Uterus (tissue), 2 donors: ENCODE measurements around the gene KMT5B.

Experiments
- CTCF ChIP-seq, 4 experiments: fragments of 200-600 bp in 2 of 4; fragments of 450-650 bp in 2 of 4; sonication (generic) in 2 of 4; IDR thresholded peaks; one replicate each; pipeline ENCODE4 v1.5.1; 2016 to 2019; ENCODE audit warnings: antibody characterized with exemption in 4 of 4, mild to moderate bottlenecking in 2 of 4, moderate library complexity in 1 of 4
- POLR2A ChIP-seq, 2 donors: fragments of 450-650 bp; IDR thresholded peaks; one replicate each; pipeline ENCODE4 v1.6.1; 2016; ENCODE audit warnings: antibody characterized with exemption in 2 of 2, mild to moderate bottlenecking in 1 of 2, moderate library complexity in 1 of 2

DNA sequence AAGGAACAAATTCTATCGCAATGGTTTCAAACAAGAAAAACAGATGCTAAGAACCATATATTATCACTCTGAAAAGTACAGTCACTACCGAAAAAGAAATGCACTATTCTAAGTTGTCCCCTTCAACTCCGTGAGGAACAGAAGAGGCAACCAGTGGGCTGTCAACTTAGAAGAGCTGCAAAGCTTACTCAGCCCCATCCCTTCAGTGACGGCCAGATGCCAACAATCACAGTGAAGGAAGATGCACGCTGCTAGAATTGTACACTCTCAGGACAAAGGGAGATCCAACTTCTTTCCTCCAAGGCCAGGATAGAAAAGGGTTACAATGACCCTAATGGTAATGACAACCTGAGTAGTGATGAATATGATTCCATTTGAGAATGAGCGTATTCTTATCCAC is 53.4 kb downstream of the KMT5B start:
- no peak for TF ChIP-seq CTCF (IDR thresholded peaks at IDR 0.05)
- TF ChIP-seq POLR2A (IDR thresholded peaks at IDR 0.05): no peak
